K562 (cell line): Measurements from ENCODE around the gene LRRFIP2. TPM values are rescaled to one million over a fixed set of nuclear protein-coding genes. Genes with fewer than 3 reads are reported as not detected.

ENCODE experiments used
- CBFA2T3 ChIP-seq: fragments of 450-650 bp; IDR thresholded peaks from 2 replicates; pipeline ENCODE4 v1.6.1; 2017
- CREB1 ChIP-seq, 2 experiments: sonication (generic) in 1 of 2; formaldehyde crosslinking in 1 of 2; IDR thresholded peaks; 2 replicates each; pipeline versions ENCODE4 v1.6.1 to v1.8.0; 2012 to 2022; ENCODE audit warnings: inconsistent platforms in 1 of 2, mild to moderate bottlenecking in 1 of 2, missing genetic modification reagents in 1 of 2, moderate library complexity in 1 of 2
- DIDO1 ChIP-seq: fragments of 450-650 bp; IDR thresholded peaks from 2 replicates; pipeline ENCODE4 v1.6.1; 2016; ENCODE audit warnings: low read depth, missing biosample characterization, missing genetic modification characterization
- ELF1 ChIP-seq: fragments of 200-800 bp; sonication (Bioruptor generic); IDR thresholded peaks from 2 replicates; pipeline ENCODE4 v1.6.1; 2016; ENCODE audit warnings: missing genetic modification characterization, missing compliant biosample characterization
- ELK1 ChIP-seq: sonication (generic); formaldehyde crosslinking; IDR thresholded peaks from 2 replicates; pipeline ENCODE4 v1.8.1; 2022; ENCODE audit warnings: missing genetic modification reagents
- ELK3 ChIP-seq: fragments of 450-650 bp; formaldehyde crosslinking; IDR thresholded peaks from 2 replicates; pipeline ENCODE4 v1.4.0; 2020; ENCODE audit warnings: mild to moderate bottlenecking
- GABPB2 ChIP-seq: fragments of 250-450 bp; sonication (Bioruptor Pico); conservative IDR thresholded peaks from 2 replicates; pipeline ENCODE4 v1.5.1; 2021; ENCODE audit warnings: mild to moderate bottlenecking
- GTF2E2 ChIP-seq: fragments of 200-800 bp; sonication (Bioruptor generic); IDR thresholded peaks from 2 replicates; pipeline ENCODE4 v1.6.1; 2016; ENCODE audit warnings: missing genetic modification characterization, missing compliant biosample characterization
- HNRNPK ChIP-seq: fragments of 200-400 bp; formaldehyde crosslinking; IDR thresholded peaks from one replicate; pipeline ENCODE4 v1.6.1; 2018; ENCODE audit warnings: mild to moderate bottlenecking, low read depth, low read length; ENCODE audit not compliant: poor library complexity, severe bottlenecking
- KDM1A ChIP-seq, 2 experiments: fragments of 450-650 bp; IDR thresholded peaks; 2 replicates each; pipeline ENCODE4 v1.6.1; 2016; ENCODE audit warnings: mild to moderate bottlenecking in 2 of 2
- KDM5B ChIP-seq: fragments of 200-600 bp; sonication (generic); IDR thresholded peaks from 2 replicates; pipeline ENCODE4 v1.6.1; 2012; ENCODE audit warnings: low read depth, mild to moderate bottlenecking, moderate library complexity, low read length, control low read depth, inconsistent platforms; ENCODE audit not compliant: insufficient replicate concordance
- LCOR ChIP-seq: sonication (generic); formaldehyde crosslinking; IDR thresholded peaks from 2 replicates; pipeline ENCODE4 v1.8.0; 2022; ENCODE audit warnings: mild to moderate bottlenecking, missing genetic modification reagents
- MAFK ChIP-seq: IDR thresholded peaks from 2 replicates; pipeline ENCODE4 v1.6.1; 2011; ENCODE audit warnings: low read length, improper control_type of control experiment
- MCM2 ChIP-seq: fragments of 450-650 bp; IDR thresholded peaks from 2 replicates; pipeline ENCODE4 v1.6.1; 2017; ENCODE audit warnings: low read depth, mild to moderate bottlenecking
- MECOM ChIP-seq: fragments of 250-450 bp; sonication (Bioruptor Pico); IDR thresholded peaks from 2 replicates; pipeline ENCODE4 v1.8.0; 2022; ENCODE audit warnings: inconsistent platforms
- MTA2 ChIP-seq: fragments of 450-650 bp; IDR thresholded peaks from 2 replicates; pipeline ENCODE4 v1.6.1; 2016; ENCODE audit warnings: low read depth
- MTF1 ChIP-seq: fragments of 250-450 bp; sonication (Bioruptor Pico); IDR thresholded peaks from 2 replicates; pipeline ENCODE4 v1.9.0; 2021; ENCODE audit warnings: moderate library complexity, mild to moderate bottlenecking, inconsistent platforms, borderline replicate concordance
- NCOA2 ChIP-seq, 2 experiments: fragments of 450-650 bp; IDR thresholded peaks; 2 replicates each; pipeline ENCODE4 v1.6.1; 2018; ENCODE audit warnings: mild to moderate bottlenecking in 2 of 2, moderate library complexity in 1 of 2; ENCODE audit not compliant: partially characterized antibody in 2 of 2
- NCOA4 ChIP-seq: fragments of 450-650 bp; IDR thresholded peaks from 2 replicates; pipeline ENCODE4 v1.6.1; 2018; ENCODE audit warnings: mild to moderate bottlenecking; ENCODE audit not compliant: partially characterized antibody
- PHB ChIP-seq: fragments of 250-450 bp; sonication (Bioruptor Pico); IDR thresholded peaks from 2 replicates; pipeline ENCODE4 v1.5.0; 2021
- RBM34 ChIP-seq: fragments of 200-400 bp; formaldehyde crosslinking; IDR thresholded peaks from 2 replicates; pipeline ENCODE4 v1.6.1; 2018; ENCODE audit warnings: low read length, borderline replicate concordance; ENCODE audit not compliant: insufficient read depth
- RCOR1 ChIP-seq, 2 experiments: IDR thresholded peaks; 2 replicates each; pipeline ENCODE4 v1.6.1; 2012; ENCODE audit warnings: low read depth in 2 of 2, low read length in 2 of 2, borderline replicate concordance in 1 of 2, improper control_type of control experiment in 1 of 2
- SP2 ChIP-seq: IDR thresholded peaks from 2 replicates; pipeline ENCODE4 v1.6.1; 2011; ENCODE audit warnings: mild to moderate bottlenecking, low read depth, low read length, moderate library complexity; ENCODE audit not compliant: poor library complexity, severe bottlenecking; ENCODE audit errors: extremely low read depth
- SRSF7 ChIP-seq: fragments of 200-400 bp; formaldehyde crosslinking; optimal IDR thresholded peaks from 2 replicates; pipeline ENCODE3; 2017; ENCODE audit warnings: mild to moderate bottlenecking, low read depth, low read length
- TCFL5 ChIP-seq: fragments of 250-450 bp; sonication (Bioruptor Pico); conservative IDR thresholded peaks from 2 replicates; pipeline ENCODE4 v1.6.1; 2021; ENCODE audit warnings: mild to moderate bottlenecking, moderate library complexity, matching md5 sums
- ZNF324 ChIP-seq: fragments of 250-450 bp; sonication (Bioruptor Pico); IDR thresholded peaks from 2 replicates; pipeline ENCODE4 v1.4.0; 2020; ENCODE audit warnings: mild to moderate bottlenecking
- ZNF561 ChIP-seq: fragments of 450-650 bp; formaldehyde crosslinking; conservative IDR thresholded peaks from 2 replicates; pipeline ENCODE4 v1.4.0; 2020; ENCODE audit warnings: mild to moderate bottlenecking, moderate library complexity
- ZNF785 ChIP-seq: fragments of 250-450 bp; sonication (Bioruptor Pico); IDR thresholded peaks from 2 replicates; pipeline ENCODE4 v1.4.0; 2020; ENCODE audit warnings: mild to moderate bottlenecking
- ZSCAN32 ChIP-seq: fragments of 450-650 bp; formaldehyde crosslinking; IDR thresholded peaks from 2 replicates; pipeline ENCODE4 v1.4.0; 2020; ENCODE audit warnings: mild to moderate bottlenecking, moderate library complexity
- polyA plus RNA-seq, 8 experiments: library from polyadenylated mRNA; depleted of rRNA in 4 of 8; stranded (reverse) in 5 of 8; unstranded in 3 of 8; fragments of >200 nt; fragmentation: Nextera tagmentation in 2 of 8; fragmentation: Illumina TruSeq in 1 of 8; extraction: Ambion mirVana in 2 of 8; extraction: Trizol in 1 of 8; gene quantifications; 2 replicates each; pipeline versions ENCODE4 v1.2.1 to v1.2.3, GENCODE V29; 2011 to 2014; ENCODE audit warnings: inconsistent platforms in 1 of 8, missing spikeins in 1 of 8
- total RNA-seq, 7 experiments: library from RNA; depleted of rRNA in 6 of 7; stranded (reverse); fragments of >200 nt in 6 of 7; fragmentation: Illumina TruSeq in 2 of 7; extraction: Trizol in 2 of 7; gene quantifications; 2 replicates each; pipeline versions ENCODE4 v1.2.1 to v1.2.3, GENCODE V29; 2011 to 2021; ENCODE audit warnings: low replicate concordance in 1 of 7
- TF ChIP-seq, protein P1 (sequence below): fragments of 450-650 bp; IDR thresholded peaks from 2 replicates; pipeline ENCODE4 v1.6.1; 2016; ENCODE audit warnings: low read depth, mild to moderate bottlenecking, moderate library complexity

LRRFIP2 gene
- total and polyA plus RNA-seq, 9 of the 15 experiments (the other 6 are each of a cell fraction or from before 2014, with no cell fraction given), result 9.9 to 53.9 (median 42.7) TPM

DNA sequence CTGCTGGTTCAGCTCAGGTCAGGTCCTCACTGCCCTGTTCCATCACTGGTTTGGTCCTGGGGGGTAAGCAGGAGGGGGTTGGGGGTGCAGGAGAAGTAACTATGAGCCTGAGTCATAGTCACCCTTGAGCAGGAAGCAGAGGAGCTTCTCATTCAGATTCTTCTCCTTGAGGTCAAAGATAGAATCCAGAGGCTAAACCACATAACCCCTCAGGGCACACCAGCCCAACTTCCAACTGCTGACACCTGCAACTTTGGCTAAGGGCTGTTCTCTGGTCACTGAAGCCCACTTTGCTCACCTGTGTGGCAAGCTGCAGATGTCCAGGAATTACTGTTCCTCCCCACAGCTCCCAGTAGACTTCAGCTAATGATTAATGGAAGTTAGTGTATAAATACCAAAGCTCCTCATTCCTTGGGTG is 48.8 kb upstream of the LRRFIP2 start (continued):
- TF ChIP-seq ELK1 (CRISPR knock-in tag), result no peak
- no peak for TF ChIP-seq MTA2
- TF ChIP-seq KDM5B, result no peak
- no peak for TF ChIP-seq CREB1 (IDR thresholded peaks at IDR 0.05)
- no peak for TF ChIP-seq CREB1 (CRISPR knock-in tag; IDR thresholded peaks at IDR 0.05)
- TF ChIP-seq NCOA4, result no peak
- no peak for TF ChIP-seq SP2
- TF ChIP-seq KDM1A (IDR thresholded peaks at IDR 0.05), result peak in 1 of 2 experiments; percentile 65; a peak in 3 of 4 replicates
- TF ChIP-seq ZNF785 (CRISPR knock-in tag), result no peak
- no peak for TF ChIP-seq MCM2
- TF ChIP-seq ZNF324 (CRISPR knock-in tag), result no peak
- TF ChIP-seq ELK3 (CRISPR knock-in tag), result no peak
- TF ChIP-seq LCOR (CRISPR knock-in tag), result no peak
- no peak for TF ChIP-seq MECOM
- TF ChIP-seq MTF1 (CRISPR knock-in tag), result no peak
- no peak for TF ChIP-seq ZNF561
- no peak for TF ChIP-seq ELF1 (tag)
- TF ChIP-seq CBFA2T3, result peak; percentile 60
- no peak for TF ChIP-seq PHB (CRISPR knock-in tag)
- TF ChIP-seq NCOA2 (IDR thresholded peaks at IDR 0.05; ENCODE audit: partially characterized antibody in 2 of 2), result no peak
- TF ChIP-seq ZSCAN32, result no peak
- TF ChIP-seq SRSF7, result no peak
- TF ChIP-seq RCOR1 (IDR thresholded peaks at IDR 0.05; ENCODE audit: borderline replicate concordance in 1 of 2, low read depth in 2 of 2, low read length in 2 of 2), result peak in 1 of 2 experiments; percentile 43; a peak in 2 of 4 replicates
- no peak for TF ChIP-seq HNRNPK
- TF ChIP-seq GTF2E2 (tag), result no peak
- TF ChIP-seq, protein P1, sequence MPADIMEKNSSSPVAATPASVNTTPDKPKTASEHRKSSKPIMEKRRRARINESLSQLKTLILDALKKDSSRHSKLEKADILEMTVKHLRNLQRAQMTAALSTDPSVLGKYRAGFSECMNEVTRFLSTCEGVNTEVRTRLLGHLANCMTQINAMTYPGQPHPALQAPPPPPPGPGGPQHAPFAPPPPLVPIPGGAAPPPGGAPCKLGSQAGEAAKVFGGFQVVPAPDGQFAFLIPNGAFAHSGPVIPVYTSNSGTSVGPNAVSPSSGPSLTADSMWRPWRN, result no peak
- no peak for TF ChIP-seq MAFK
- TF ChIP-seq DIDO1 (tag), result no peak
- no peak for TF ChIP-seq GABPB2 (CRISPR knock-in tag)
- TF ChIP-seq RBM34, result no peak
- no peak for TF ChIP-seq TCFL5 (CRISPR knock-in tag)
